Stimulated activated CD8-positive, alpha-beta memory T cell treated with anti-CD3 and anti-CD28 coated beads, Interleukin-15, amount 100 ng/mL, for 4 hours (primary cell): ENCODE results near the gene FAM163B.
"Not testable (repeated sequence)": the region's sequence is repeated elsewhere in the genome, so short reads cannot be mapped to it uniquely, and the experiment has no call there.

Experiments used
- DNase-seq, 2 donors: peaks; one replicate each; pipeline ENCODE4 v3.0.0-alpha.2; 2020; ENCODE audit warnings: low read depth in 2 of 2

Gene FAM163B

DNA sequence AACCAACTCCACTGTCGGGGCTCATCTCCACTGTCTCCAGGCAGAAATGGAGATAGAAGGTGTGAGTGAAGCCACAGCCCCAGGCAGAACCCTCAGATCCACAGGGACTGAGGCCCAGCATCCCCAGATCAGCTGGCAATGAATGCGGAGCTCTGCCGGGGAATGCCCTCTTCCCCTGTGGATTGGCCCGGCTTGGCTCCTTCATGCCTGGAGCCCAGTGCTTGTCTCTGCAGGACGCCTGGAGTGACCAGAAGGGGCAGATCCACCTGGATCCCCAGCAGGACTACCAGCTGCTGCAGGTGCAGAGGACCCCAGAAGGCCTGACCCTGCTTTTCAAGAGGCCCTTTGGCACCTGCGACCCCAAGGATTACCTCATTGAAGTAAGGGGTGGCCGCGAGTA is 30.4 kb upstream of the FAM163B start:
- DNase-seq, result no peak

DNA sequence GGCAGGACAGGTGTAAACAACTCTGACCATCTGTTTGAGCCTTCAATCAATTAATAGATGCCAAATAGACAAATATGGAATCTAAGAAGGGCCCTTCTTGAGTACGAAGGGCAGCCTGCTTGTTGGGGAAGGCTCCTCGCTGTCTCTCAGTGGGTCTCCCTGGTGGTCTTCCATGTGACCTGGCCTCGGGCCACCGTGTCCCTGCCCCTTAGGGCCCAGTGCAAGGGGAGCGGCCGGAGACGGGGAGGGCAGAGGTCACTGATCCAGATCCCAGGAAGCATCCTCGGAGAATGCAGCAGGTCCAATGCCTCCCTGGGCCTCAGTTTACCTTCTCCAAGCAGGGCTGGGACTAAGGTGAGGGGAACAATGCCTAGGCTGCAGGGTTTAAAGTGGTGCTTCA is 29.5 kb upstream of the FAM163B start:
- no peak for DNase-seq

DNA sequence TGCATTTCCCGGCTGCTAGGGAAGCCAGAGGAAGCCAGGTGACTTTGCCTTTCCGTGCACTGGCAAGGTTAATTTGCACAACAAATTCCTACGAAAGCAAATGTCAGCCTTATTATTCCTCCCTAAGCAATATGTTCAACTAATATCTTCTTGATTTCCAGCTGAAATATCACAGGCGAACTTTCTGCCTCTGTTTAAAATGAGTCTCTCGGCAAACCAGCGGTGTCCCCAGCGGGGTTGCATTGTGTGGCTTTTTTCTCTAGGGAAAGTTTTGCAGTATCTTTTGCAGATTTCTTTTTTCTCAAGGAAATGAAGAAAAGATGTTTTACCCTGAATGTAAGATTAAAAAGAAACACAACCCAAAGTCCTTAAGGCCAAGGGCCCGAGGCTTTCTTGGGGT is 28.9 kb upstream of the FAM163B start:
- no peak for DNase-seq

DNA sequence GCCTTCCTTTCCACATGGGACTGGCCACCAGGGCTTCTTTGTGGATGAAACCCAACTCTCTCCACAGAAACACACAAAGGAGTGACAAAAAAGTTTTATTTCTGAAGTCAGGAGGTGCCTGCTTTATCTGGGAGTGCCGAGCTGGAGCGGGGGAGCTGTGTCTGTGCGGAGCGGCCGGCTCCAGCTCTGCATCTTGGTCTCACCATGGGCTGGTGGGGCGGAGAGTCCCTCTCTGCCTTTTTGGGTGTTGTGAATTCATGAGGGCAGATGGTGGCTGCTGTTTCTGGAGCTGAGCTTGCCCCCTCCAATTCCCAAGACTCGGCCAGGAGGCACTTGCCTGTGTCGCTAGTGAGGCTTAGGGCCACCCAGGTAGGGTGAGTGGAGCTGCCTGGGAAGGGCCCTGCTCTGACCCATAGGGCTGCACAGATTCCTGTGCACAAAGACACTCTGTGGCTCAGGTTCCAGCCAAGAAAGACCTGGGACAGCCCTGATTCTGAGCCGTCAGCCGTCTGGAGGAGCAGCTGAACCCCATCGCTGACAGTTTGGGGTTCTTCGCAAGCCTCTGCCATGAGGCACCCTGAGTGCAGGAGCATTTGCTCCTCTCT is 28.4 kb upstream of the FAM163B start:
- DNase-seq, result no peak

DNA sequence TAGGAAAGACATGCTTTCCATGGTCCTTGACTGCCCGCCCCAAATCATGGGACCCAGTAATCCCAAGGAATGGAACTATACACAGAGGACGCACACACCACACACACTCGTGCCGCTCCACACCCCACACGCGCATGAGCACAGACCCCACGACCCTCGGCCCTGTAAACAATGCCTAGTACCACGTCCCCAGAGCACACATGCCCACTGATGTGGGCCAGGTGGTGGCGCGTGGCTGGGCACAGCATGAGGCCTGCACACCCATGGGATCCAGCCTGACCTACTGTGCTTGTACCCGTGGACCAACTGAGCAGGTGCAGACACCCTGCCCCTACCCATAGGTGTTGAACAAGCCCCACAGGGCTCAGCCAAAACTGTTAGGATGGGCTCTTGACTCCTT is 27.7 kb upstream of the FAM163B start:
- no peak for DNase-seq

DNA sequence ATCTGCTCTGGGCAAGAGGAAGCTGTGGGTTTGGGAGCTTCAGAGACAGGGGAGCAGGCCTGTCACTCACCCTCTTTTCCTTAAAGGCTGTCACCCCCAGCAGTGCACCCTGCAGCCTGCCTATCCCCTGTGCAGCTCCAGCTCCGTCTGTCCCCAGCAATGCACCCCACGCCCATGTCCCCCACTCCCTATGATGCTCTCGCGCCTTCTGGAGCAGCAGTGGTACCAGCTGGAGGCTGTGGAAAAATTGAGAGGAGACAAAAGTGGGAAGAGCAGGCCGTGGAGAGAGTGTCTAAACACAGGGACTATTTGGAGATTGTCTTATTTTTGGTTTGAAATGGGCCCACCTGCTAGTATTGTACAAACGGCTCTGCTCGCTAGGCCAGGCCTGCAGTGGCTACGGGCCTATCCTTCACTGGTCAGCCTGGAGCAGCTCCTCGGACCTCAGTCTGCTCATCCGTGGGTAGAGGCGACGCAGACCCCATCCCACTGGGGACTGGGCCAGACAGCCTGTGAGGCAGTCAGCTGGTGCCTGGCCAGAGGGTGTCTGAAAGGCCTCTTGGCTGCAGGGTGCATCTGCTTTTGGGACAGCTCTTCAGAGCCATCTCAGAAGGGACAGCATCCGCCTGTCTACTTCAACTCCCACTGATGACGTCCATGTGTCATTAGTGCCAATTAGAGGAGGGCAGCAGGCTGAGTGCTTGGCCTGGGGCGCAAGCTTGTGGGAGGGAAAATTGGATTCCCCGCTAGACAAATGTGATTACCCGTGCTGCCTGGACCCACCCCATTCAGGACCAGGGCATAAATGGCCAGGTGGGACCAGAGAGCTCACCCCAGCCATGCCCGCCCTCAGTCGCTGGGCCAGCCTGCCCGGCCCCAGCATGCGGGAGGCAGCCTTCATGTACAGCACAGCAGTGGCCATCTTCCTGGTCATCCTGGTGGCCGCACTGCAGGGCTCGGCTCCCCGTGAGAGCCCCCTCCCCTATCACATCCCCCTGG is 26.6 kb upstream of the FAM163B start, which contains the start of gene DBH:
Gene DBH (plus strand): TSS at position 831 of the 999 bp plus-strand sequence. CDS start 9 bp downstream, at position 840.
- DNase-seq, result no peak

DNA sequence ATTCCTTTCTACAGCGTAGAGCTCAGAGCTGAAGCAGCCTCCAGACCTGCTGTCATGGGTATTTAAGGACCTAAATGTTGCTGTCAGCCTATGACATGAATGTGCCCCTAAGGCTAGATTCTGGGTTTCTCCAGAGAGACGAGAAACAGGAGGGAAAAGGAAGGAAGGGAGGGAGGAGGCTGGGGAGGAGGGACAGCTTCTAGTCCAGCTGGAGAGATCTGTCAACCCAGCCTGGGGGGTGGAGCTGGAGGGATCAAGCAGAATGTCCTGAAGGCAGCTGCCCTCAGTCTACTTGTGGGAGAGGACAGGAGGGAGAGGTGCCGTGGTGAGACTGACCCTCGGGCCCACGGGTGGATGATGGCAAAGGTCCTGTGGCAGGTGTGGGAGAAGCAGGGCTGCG is 25.9 kb upstream of the FAM163B start:
- no peak for DNase-seq

DNA sequence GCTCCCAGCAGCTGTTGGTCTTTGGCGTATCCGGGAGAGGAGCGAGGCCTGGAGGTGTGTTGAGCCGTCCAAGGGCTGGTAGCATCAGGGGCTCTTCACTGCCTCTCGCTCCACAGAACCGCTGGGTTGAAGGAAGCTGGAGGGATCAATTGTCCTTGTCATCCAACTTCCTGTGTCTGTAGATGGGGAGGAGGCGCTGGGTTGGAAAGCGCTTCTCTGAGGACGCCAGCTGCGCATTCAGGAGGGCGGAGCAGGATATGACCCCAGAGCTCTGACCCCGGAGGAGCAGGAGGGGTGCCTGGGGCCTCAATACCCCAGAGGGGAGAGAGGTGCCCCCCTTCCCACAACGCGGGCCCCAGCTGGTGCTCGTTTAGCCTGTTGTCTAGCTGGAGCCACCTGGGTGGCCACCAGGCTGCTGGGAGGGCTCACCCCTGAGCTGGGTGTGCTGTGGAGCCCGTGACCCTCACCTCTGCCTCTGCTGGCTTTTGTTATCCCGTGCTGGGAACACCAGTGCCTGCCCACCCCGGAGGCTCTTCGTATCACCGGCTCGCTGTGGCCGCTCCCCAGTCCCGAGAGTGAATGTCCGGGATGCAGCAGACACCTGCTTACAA is 25.0 kb upstream of the FAM163B start:
- DNase-seq, result no peak

DNA sequence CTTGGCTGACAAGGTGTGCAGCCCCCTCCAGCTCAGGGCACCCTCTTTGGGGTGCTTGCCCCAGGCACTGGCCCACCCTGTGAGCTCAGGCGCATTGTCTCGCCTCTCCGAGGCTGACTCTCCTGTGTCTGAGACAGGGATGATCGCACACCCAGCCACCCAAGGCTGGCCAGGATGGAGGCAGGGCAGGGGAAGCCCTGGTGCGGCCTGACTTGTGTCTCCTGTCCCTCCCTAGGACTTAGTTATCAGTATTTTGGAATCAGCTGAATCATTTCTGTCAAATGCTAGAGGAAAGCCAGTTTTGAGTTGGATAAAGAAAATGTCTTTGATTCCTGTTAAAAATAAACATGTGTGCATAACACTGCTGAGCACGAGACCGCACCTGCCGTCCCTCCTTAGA is 24.5 kb upstream of the FAM163B start:
- DNase-seq, result no peak

DNA sequence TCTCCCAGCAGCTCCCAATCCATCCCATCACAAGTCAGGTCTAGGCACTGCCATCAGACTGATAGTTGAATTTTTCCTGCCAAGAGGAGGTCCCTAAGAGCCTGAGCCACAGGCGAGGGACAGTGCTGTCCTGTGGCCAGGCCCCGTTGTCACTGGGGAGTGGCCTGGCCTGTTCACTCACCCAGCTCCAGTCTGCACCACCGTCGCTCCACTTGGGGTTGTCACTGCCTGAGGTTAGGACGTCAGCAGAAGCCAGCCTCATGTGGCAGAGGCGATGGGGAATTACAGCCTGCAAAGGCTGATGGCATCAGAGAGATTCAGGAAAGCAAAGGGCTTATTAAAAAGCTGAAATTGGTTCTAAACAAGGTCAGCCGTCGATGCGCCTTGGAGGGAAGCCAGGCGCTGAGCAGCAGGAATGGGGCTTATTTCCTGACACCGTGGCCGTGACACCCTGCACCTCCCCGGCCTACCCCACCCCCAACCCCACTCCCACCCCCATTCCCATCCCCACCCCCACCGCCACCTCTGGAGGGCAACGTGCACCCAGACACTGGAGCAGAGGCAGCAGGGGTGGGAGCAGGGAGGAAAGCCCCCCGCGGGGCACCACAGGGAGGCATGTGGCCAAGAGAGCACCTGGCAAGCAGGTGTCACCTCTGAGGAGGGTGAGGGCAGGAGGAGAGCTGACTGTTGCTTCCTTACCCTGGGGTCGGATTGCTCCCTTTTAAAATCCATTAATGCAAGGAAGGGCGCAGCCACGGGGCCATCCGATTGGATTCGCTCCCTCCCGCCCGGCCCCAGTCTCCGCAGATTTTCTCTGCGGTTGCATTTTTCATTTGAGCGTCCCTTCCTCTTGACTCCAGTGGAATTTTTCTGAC is 23.9 kb upstream of the FAM163B start:
- no peak for DNase-seq

DNA sequence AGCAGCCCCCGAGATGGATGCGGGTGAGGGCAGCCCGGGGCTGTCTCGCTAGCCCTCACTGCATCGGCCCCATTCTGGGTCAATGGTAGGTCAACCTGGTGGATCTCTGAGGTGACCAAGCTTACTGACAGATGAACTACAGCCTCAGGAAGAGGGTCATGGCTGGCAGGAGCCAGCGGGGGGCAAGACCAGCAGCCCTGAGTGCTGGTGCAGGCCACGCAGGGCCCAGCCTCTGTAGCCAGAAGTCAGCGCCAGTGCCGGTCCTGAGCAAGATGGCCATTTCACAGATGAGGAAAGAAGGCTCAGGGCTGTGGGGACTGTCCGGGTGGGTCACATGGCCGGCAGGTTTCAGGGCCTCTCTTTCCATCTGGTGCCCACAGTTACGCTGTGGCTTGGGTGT is 21.9 kb upstream of the FAM163B start:
- DNase-seq, result no peak

DNA sequence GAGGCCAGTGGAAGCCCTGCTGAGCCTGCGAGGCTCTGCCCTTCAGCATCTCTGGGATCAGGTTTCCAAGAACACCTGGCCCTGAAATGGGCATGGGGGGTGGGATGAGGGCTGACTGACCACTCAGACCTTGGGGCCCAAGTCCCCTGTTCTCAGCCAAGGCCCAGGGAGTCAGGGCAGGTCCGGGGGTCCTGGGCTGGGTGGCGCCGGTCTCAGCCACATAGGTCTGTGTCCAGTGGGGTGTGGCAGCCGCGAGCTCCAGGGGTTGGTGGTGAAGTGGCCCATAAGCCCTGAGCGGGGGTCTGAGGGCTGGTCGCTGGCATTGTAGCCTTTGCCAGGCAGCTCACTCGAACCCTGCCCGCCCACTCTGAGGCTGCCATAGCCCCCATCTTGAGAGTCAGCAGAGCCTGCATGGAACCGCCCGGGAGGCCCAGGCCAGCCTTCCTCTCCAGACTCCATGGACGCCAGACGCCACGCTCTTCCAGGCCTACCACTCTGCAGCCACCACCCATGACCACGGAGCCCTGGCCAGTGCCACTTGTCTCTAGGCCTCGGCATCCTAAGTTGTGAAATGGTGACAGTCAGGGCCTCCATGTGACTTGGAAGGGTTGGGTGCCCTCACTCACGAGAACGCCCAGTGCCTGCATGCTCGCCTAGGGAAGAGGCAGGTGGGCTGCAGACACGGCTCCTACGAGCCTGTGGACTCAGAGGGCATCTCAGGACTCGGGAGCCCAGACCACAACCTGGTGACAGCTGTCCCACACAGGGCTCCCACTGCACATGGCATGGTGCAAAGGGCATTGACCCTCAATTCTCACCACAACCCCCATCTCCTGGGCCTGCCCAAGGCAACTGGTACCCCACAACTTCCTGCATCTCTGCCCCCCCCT is 20.3 kb upstream of the FAM163B start:
- DNase-seq, result no peak

DNA sequence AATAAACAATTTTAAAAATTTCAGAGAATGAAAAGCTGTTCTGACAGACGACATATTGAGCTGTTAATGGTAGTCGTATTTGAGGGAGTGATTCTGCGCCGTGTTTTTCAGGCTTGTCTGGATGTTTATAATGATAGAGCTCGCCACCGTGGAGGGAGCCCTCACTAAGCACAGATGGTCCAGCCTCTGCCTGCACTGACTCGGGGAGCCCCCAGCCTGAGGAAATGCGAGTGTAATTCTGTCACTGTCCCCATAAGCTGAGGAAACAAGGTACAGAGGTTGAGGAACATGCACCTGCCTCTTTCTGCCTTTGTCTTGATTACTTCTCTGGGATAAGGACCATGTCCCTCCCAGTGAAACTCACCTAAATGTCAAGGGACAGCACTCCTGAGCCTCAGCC is 19.6 kb upstream of the FAM163B start:
- no peak for DNase-seq

DNA sequence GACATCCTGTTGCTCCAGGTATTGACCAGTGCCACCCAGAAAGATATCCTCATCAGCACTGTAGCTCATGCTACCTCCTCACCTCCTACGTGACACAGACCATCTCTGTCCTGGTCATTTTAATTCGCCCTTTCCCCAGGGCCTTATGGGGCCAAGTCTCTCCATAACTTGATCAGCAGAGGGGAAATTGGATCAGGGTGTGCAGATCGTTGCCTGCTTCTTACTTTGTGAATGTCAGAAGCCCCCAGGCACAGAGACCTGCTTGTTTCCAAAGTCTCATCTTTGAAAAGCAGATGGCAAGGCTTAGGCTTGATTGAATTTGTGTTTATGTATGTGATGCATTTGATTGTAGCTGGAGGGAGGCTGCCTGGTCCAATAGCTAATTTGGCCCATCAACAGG is 18.2 kb upstream of the FAM163B start:
- DNase-seq, result no peak

DNA sequence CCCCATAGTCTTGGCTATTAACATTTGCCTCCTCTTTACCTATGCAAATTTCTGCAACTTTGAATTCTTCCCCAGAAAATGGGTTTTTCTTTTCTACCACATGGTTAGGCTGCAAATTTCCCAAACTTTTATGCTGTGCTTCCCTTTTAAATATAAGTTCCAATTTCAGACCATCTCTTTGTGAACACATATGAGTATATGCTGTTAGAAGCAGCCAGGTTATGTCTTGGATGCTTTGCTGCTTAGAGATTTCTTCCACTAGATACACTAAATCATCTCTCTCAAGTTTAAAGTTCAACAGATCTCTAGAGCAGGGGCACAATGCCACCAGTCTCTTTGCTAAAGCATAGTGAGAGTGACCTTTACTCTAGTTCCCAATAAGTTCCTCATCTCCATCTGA is 16.8 kb upstream of the FAM163B start:
- not testable (repeated sequence) for DNase-seq

DNA sequence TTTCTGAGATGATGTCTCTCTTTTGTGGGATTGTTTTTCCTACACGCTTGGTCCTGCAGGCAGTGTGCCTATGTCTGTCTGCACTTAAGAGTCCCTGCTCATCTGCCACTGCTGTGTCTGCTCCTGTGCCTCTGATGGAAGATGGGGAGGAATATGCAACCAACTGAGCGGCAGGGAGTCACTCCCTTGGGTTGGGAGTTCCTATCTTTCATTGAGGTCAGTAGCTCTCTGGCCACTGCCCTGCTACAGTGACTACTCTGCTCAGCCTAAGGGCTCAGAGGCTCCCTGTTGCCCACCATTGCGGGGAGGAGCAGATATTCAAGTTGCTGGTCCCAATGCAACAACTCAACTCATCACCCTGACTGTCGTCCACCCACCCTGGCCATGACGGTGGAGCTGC is 13.4 kb upstream of the FAM163B start:
- no peak for DNase-seq

DNA sequence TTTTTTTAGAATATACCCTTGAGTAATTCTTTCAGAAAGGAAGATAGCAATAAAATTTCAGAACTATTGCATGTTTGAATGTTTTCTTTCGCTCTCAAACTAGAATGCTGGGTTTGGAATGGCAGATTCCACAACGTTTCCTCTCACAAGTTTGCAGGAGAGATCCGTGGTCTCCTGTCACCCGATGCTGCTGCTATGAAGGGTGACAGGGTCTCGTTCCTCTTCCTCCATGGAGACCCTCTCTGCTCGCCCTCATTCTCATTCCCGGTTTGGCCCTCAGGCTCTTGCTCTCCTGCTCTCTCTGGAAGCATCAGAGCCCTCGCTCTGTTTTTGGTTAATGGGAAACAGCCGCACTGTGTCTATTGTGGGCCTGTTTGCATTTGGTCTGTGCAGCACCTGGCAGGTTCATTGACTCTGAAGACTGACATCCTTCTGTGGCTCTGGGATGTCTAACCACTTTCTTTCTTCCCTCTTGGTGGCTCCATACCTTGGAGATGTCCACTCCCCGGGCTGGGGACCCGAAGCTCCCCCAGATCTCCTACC is 12.6 kb upstream of the FAM163B start:
- no peak for DNase-seq

DNA sequence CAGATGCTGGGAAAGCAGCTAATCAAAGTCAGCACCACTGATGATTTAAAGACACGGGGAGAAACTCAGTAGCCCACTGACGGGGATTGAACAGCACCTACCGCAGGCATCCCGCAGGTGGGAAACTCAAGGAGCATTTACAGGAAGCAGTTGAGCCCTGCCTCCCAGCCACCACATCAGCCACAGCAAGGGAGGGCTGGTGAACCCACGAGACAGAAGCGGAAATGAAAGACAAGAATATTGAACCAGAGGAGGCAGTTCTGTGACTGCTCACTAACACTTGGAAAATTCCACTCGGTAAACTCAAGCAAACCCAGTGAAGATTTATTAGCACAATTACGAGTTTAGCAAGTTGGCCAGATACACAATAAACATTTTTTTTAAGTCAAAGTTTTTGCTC is 10.6 kb upstream of the FAM163B start:
- DNase-seq, result peak; percentile 23 to 40

DNA sequence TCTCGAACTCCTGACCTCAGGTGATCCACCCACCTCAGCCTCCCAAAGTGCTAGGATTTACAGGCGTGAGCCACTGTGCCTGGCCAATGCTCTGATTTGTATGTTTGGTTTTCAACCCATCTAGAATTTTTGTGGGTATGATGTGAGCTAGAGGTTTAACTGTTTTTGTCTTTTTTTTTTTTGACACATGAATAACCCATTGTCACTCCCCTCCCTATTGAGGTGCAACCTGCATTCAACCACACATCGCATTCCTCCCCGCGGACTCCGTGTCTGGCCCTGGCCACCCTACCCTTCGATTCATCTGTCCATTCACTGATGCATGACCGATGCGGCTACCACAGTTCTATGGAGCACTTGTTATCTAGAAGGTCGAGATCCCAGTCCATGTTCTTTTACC is 9.5 kb upstream of the FAM163B start:
- no peak for DNase-seq

DNA sequence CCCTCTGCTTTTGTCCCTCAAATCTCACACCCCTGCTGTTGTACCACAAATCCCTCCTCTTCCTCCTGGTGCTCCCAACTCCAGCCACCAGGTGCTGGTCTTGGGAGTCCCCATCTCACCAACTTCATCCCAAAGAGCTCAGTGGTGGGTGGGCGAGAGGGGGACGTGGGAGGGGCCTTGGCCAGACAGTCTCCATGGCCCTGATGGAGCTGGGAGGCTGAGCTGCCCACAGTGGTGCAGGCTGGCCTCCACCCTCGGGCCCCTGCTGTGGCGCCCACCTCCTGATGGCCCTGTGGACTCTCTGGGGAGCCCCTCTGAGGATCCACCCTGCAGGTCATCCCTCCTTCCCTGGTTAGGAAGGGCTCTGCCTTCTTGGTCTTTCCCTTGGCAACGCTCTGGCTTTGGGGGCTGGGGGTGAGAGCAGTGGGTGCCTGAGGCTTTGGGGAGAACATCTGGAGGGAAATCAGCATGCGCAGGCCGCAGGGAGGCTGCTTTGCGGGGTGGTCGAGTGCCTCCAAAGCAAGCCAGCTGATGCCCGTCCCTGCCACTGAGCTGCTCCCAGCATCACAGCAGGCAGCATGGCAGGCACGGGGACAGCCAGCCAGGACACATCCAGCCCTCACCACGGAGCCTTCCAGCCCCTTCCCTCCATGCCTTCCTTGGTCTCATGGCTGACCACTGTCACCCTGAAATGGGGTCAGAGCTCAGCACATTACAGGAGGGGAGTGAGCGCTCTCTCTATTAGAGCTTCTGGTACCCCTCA is 7.6 kb upstream of the FAM163B start:
- DNase-seq, result no peak
